ENCODE data around the gene OR6C4.
"Not testable (repeated sequence)": the region's sequence is repeated elsewhere in the genome, so short reads cannot be mapped to it uniquely, and the experiment has no call there.

DNA sequence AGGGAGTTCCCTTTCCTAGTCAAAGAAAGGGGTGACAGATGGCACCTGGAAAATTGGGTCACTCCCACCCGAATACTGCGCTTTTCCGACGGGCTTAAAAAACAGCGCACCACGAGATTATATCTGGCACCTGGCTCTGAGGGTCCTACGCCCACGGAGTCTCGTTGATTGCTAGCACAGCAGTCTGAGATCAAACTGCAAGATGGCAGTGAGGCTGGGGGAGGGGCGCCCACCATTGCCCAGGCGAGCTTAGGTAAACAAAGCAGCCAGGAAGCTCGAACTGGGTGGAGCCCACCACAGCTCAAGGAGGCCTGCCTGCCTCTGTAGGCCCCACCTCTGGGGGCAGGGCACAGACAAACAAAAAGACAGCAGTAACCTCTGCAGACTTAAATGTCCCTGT, 40.8 kb downstream of the OR6C4 start:
- TF ChIP-seq, protein P1, sequence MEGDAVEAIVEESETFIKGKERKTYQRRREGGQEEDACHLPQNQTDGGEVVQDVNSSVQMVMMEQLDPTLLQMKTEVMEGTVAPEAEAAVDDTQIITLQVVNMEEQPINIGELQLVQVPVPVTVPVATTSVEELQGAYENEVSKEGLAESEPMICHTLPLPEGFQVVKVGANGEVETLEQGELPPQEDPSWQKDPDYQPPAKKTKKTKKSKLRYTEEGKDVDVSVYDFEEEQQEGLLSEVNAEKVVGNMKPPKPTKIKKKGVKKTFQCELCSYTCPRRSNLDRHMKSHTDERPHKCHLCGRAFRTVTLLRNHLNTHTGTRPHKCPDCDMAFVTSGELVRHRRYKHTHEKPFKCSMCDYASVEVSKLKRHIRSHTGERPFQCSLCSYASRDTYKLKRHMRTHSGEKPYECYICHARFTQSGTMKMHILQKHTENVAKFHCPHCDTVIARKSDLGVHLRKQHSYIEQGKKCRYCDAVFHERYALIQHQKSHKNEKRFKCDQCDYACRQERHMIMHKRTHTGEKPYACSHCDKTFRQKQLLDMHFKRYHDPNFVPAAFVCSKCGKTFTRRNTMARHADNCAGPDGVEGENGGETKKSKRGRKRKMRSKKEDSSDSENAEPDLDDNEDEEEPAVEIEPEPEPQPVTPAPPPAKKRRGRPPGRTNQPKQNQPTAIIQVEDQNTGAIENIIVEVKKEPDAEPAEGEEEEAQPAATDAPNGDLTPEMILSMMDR (conservative IDR thresholded peaks at IDR 0.05; ENCODE audit: low read depth in 2 of 2): not testable (repeated sequence)
- not testable (repeated sequence) for TF ChIP-seq POLR2AphosphoS5 (IDR thresholded peaks at IDR 0.05; ENCODE audit: low read depth); JUNB (IDR thresholded peaks at IDR 0.05; ENCODE audit: unreplicated experiment); EZH2phosphoT487 (IDR thresholded peaks at IDR 0.05; ENCODE audit: unreplicated experiment); EZH2 (IDR thresholded peaks at IDR 0.05; ENCODE audit: low read depth, unreplicated experiment); STAT1 (IDR thresholded peaks at IDR 0.05; ENCODE audit: unreplicated experiment); CREB1 (CRISPR knock-in tag; IDR thresholded peaks at IDR 0.05; ENCODE audit: low read depth); ZNF114 (CRISPR knock-in tag; IDR thresholded peaks at IDR 0.05); ZNF331 (CRISPR knock-in tag; IDR thresholded peaks at IDR 0.05; ENCODE audit: low read depth); NANOG (IDR thresholded peaks at IDR 0.05; ENCODE audit: borderline replicate concordance)
- TF ChIP-seq, protein P2, sequence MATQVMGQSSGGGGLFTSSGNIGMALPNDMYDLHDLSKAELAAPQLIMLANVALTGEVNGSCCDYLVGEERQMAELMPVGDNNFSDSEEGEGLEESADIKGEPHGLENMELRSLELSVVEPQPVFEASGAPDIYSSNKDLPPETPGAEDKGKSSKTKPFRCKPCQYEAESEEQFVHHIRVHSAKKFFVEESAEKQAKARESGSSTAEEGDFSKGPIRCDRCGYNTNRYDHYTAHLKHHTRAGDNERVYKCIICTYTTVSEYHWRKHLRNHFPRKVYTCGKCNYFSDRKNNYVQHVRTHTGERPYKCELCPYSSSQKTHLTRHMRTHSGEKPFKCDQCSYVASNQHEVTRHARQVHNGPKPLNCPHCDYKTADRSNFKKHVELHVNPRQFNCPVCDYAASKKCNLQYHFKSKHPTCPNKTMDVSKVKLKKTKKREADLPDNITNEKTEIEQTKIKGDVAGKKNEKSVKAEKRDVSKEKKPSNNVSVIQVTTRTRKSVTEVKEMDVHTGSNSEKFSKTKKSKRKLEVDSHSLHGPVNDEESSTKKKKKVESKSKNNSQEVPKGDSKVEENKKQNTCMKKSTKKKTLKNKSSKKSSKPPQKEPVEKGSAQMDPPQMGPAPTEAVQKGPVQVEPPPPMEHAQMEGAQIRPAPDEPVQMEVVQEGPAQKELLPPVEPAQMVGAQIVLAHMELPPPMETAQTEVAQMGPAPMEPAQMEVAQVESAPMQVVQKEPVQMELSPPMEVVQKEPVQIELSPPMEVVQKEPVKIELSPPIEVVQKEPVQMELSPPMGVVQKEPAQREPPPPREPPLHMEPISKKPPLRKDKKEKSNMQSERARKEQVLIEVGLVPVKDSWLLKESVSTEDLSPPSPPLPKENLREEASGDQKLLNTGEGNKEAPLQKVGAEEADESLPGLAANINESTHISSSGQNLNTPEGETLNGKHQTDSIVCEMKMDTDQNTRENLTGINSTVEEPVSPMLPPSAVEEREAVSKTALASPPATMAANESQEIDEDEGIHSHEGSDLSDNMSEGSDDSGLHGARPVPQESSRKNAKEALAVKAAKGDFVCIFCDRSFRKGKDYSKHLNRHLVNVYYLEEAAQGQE (IDR thresholded peaks at IDR 0.05; ENCODE audit: unreplicated experiment): not testable (repeated sequence)
- TF ChIP-seq, protein P3, sequence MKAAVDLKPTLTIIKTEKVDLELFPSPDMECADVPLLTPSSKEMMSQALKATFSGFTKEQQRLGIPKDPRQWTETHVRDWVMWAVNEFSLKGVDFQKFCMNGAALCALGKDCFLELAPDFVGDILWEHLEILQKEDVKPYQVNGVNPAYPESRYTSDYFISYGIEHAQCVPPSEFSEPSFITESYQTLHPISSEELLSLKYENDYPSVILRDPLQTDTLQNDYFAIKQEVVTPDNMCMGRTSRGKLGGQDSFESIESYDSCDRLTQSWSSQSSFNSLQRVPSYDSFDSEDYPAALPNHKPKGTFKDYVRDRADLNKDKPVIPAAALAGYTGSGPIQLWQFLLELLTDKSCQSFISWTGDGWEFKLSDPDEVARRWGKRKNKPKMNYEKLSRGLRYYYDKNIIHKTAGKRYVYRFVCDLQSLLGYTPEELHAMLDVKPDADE (IDR thresholded peaks at IDR 0.05): not testable (repeated sequence)
- TF ChIP-seq, protein P4, sequence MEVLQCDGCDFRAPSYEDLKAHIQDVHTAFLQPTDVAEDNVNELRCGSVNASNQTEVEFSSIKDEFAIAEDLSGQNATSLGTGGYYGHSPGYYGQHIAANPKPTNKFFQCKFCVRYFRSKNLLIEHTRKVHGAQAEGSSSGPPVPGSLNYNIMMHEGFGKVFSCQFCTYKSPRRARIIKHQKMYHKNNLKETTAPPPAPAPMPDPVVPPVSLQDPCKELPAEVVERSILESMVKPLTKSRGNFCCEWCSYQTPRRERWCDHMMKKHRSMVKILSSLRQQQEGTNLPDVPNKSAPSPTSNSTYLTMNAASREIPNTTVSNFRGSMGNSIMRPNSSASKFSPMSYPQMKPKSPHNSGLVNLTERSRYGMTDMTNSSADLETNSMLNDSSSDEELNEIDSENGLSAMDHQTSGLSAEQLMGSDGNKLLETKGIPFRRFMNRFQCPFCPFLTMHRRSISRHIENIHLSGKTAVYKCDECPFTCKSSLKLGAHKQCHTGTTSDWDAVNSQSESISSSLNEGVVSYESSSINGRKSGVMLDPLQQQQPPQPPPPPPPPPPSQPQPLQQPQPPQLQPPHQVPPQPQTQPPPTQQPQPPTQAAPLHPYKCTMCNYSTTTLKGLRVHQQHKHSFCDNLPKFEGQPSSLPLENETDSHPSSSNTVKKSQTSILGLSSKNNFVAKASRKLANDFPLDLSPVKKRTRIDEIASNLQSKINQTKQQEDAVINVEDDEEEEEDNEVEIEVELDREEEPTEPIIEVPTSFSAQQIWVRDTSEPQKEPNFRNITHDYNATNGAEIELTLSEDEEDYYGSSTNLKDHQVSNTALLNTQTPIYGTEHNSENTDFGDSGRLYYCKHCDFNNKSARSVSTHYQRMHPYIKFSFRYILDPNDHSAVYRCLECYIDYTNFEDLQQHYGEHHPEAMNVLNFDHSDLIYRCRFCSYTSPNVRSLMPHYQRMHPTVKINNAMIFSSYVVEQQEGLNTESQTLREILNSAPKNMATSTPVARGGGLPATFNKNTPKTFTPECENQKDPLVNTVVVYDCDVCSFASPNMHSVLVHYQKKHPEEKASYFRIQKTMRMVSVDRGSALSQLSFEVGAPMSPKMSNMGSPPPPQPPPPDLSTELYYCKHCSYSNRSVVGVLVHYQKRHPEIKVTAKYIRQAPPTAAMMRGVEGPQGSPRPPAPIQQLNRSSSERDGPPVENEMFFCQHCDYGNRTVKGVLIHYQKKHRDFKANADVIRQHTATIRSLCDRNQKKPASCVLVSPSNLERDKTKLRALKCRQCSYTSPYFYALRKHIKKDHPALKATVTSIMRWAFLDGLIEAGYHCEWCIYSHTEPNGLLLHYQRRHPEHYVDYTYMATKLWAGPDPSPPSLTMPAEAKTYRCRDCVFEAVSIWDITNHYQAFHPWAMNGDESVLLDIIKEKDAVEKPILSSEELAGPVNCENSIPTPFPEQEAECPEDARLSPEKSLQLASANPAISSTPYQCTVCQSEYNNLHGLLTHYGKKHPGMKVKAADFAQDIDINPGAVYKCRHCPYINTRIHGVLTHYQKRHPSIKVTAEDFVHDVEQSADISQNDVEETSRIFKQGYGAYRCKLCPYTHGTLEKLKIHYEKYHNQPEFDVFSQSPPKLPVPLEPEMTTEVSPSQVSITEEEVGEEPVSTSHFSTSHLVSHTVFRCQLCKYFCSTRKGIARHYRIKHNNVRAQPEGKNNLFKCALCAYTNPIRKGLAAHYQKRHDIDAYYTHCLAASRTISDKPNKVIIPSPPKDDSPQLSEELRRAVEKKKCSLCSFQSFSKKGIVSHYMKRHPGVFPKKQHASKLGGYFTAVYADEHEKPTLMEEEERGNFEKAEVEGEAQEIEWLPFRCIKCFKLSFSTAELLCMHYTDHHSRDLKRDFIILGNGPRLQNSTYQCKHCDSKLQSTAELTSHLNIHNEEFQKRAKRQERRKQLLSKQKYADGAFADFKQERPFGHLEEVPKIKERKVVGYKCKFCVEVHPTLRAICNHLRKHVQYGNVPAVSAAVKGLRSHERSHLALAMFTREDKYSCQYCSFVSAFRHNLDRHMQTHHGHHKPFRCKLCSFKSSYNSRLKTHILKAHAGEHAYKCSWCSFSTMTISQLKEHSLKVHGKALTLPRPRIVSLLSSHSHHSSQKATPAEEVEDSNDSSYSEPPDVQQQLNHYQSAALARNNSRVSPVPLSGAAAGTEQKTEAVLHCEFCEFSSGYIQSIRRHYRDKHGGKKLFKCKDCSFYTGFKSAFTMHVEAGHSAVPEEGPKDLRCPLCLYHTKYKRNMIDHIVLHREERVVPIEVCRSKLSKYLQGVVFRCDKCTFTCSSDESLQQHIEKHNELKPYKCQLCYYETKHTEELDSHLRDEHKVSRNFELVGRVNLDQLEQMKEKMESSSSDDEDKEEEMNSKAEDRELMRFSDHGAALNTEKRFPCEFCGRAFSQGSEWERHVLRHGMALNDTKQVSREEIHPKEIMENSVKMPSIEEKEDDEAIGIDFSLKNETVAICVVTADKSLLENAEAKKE (CRISPR knock-in tag; IDR thresholded peaks at IDR 0.05): not testable (repeated sequence)
